A673 (cell line): Measurements from ENCODE around the gene PRPF38B. TPM values are rescaled to one million over a fixed set of nuclear protein-coding genes. Genes with fewer than 3 reads are reported as not detected.

Experiments
- BruUV-seq: library from RNA; stranded (reverse); fragments of 400-500 nt; replicated peaks from 2 replicates; lab custom pipeline; 2021; lab: Mats Ljungman, UMichigan
- CTCF ChIA-PET: fragments of 300-600 bp; sonication (Branson Sonifier 250); formaldehyde crosslinking; loops from one replicate; lab custom pipeline; 2022; ENCODE audit warnings: antibody characterized with exemption; lab: Charles Lee
- POLR2A ChIA-PET: fragments of 300-600 bp; sonication (Branson Sonifier 250); formaldehyde crosslinking; loops from one replicate; lab custom pipeline; 2022; ENCODE audit warnings: antibody characterized with exemption; ENCODE audit not compliant: low non-redundant PET; lab: Charles Lee
- DNase-seq: peaks from one replicate; pipeline ENCODE4 v3.0.0-alpha.2; 2015; ENCODE audit warnings: low spot score
- H3K27ac ChIP-seq: fragments of 200-600 bp; sonication (generic); 2 replicates; pipeline ENCODE4 v1.5.1; 2016; ENCODE audit warnings: mixed run types, low read depth, mild to moderate bottlenecking, mixed read lengths, antibody characterized with exemption, low read length; ENCODE audit not compliant: poor library complexity, severe bottlenecking
- H3K27me3 ChIP-seq: fragments of 200-600 bp; sonication (generic); replicated peaks from 2 replicates; pipeline ENCODE4 v1.6.1; 2017; ENCODE audit warnings: mixed run types, low read depth, mild to moderate bottlenecking, mixed read lengths, antibody characterized with exemption, low read length; ENCODE audit not compliant: insufficient read depth, poor library complexity
- H3K36me3 ChIP-seq: fragments of 200-600 bp; sonication (generic); 2 replicates; pipeline ENCODE4 v1.6.1; 2016; ENCODE audit warnings: mixed run types, mild to moderate bottlenecking, mixed read lengths, antibody characterized with exemption, low read length; ENCODE audit not compliant: insufficient read depth, poor library complexity, severe bottlenecking
- H3K4me1 ChIP-seq: fragments of 200-600 bp; sonication (generic); 2 replicates; pipeline ENCODE4 v1.6.1; 2017; ENCODE audit warnings: mixed run types, mild to moderate bottlenecking, mixed read lengths, antibody characterized with exemption, low read length; ENCODE audit not compliant: insufficient read depth, poor library complexity, severe bottlenecking
- H3K4me3 ChIP-seq: fragments of 200-600 bp; sonication (generic); 2 replicates; pipeline ENCODE4 v1.5.1; 2016; ENCODE audit warnings: low read depth, mixed run types, mild to moderate bottlenecking, mixed read lengths, low read length; ENCODE audit not compliant: poor library complexity, severe bottlenecking
- H3K9me3 ChIP-seq: fragments of 200-600 bp; sonication (generic); 2 replicates; pipeline ENCODE4 v1.6.1; 2016; ENCODE audit warnings: mixed run types, low read depth, mild to moderate bottlenecking, mixed read lengths, antibody characterized with exemption, low read length; ENCODE audit not compliant: poor library complexity, severe bottlenecking
- CTCF ChIP-seq: fragments of 300-800, 200-600 bp; sonication (generic); conservative IDR thresholded peaks from 2 replicates; pipeline ENCODE4 v1.5.1; 2017; ENCODE audit warnings: low read depth, mild to moderate bottlenecking, antibody characterized with exemption, low read length, moderate library complexity, mixed read lengths
- EZH2 ChIP-seq: fragments of 200-600 bp; sonication (generic); IDR thresholded peaks from 2 replicates; pipeline ENCODE4 v1.6.1; 2017; ENCODE audit warnings: borderline replicate concordance, low read depth, mild to moderate bottlenecking, mixed read lengths, antibody characterized with exemption, low read length; ENCODE audit not compliant: poor library complexity, severe bottlenecking
- intact Hi-C: fragments of 100-400 bp; cut with micrococcal nuclease; formaldehyde crosslinking; loops from one replicate; pipeline ENCODE4 v1.10.0; 2022; ENCODE audit not compliant: unreplicated experiment
- total RNA-seq: library from RNA; stranded (reverse); gene quantifications from 2 replicates; pipeline ENCODE4 v1.2.3, GENCODE V29; 2021

The PRPF38B gene
- total RNA-seq, 1 experiment from 2014 or later: 59.5 TPM

- intact Hi-C loops: no loop called here
- CTCF ChIA-PET: no interaction called here
Measured at GRCh38 chr1:108749081-108749480, 57.0 kb downstream of the PRPF38B start.

GRCh38 chr1:108750476-108751181 lies 58.5 kb downstream of the PRPF38B start:
- ChIA-PET CTCF (no interaction called here), POLR2A (interaction anchor here (0.6 kb wide), 1 partner anchor 18 kb away, joined by 5 read pairs; no protein-coding TSS in a partner anchor)
- Histone ChIP-seq H3K27me3 (no peaks in the 10 kb centered on the region), H3K36me3 (peaks cover 6% of the 10 kb centered on the region), H3K9me3 (no peaks in the 10 kb centered on the region), H3K27ac (no peak overlapping the region), H3K4me1 (peaks cover 5% of the 10 kb centered on the region), H3K4me3 (no peak overlapping the region)
- BruUV-seq: no TSS peak
- intact Hi-C loops: no loop called here
- DNase-seq: no peak
- no peak for TF ChIP-seq EZH2
- no peak for TF ChIP-seq CTCF

More at GRCh38 chr1:108749081-108749480, 57.0 kb downstream of the PRPF38B start:
- BruUV-seq: no TSS peak
- Histone ChIP-seq H3K9me3 (no peaks in the 10 kb centered on the region), H3K27me3 (no peaks in the 10 kb centered on the region), H3K4me1 (peaks cover 5% of the 10 kb centered on the region), H3K36me3 (peaks cover 6% of the 10 kb centered on the region), H3K27ac (no peak overlapping the region), H3K4me3 (no peak overlapping the region)
- no peak for TF ChIP-seq CTCF
- TF ChIP-seq EZH2: no peak
- POLR2A ChIA-PET: no interaction called here
- no peak for DNase-seq

Other genes with a start within 250 kb of the PRPF38B start
- not detected in 2 replicates for gene NBPF6, start 242.0 kb upstream of the PRPF38B start, total RNA-seq
- gene EEIG2, start 132.2 kb upstream of the PRPF38B start, total RNA-seq: 14.6 and 15.7 TPM in 2 replicates
- 9.5 and 11.0 TPM in 2 replicates for gene HENMT1, start 31.2 kb upstream of the PRPF38B start, total RNA-seq
- 0.13 TPM in 1 of 2 replicates, not detected in the other for gene FNDC7, start 20.6 kb downstream of the PRPF38B start, total RNA-seq
- gene STXBP3, start 54.4 kb downstream of the PRPF38B start, total RNA-seq: 23.6 and 24.4 TPM in 2 replicates
- 0.54 TPM in 1 of 2 replicates, not detected in the other for gene AKNAD1, start 164.8 kb downstream of the PRPF38B start, total RNA-seq
- 34.7 and 37.6 TPM in 2 replicates for gene GPSM2, start 184.7 kb downstream of the PRPF38B start, total RNA-seq